ENCODE results near the gene TEPSIN. TPM values are rescaled to one million over a fixed set of nuclear protein-coding genes. Genes with fewer than 3 reads are reported as not detected.

The TEPSIN gene
- total and polyA plus RNA-seq, 2 of the 13 experiments (the other 11 are each of a cell fraction or from before 2014, with no cell fraction given): 16.1 to 18.8 TPM

GRCh38 chr17:81274471-81274855 lies 35.6 kb upstream of the TEPSIN start:
- TF ChIP-seq ZNF44 (CRISPR knock-in tag; IDR thresholded peaks at IDR 0.05) (no peak), HMGA1 (CRISPR knock-in tag; conservative IDR thresholded peaks at IDR 0.05) (no peak), FOXP4 (CRISPR knock-in tag; IDR thresholded peaks at IDR 0.05) (no peak), ATRX (CRISPR knock-in tag; IDR thresholded peaks at IDR 0.05; ENCODE audit: borderline replicate concordance) (no peak), EZH2 (conservative IDR thresholded peaks at IDR 0.05; ENCODE audit: low read depth, low read length) (no peak), ZNF337 (CRISPR knock-in tag; IDR thresholded peaks at IDR 0.05; ENCODE audit: borderline replicate concordance, low read depth) (no peak), ZNF577 (CRISPR knock-in tag; IDR thresholded peaks at IDR 0.05; ENCODE audit: borderline replicate concordance, low read depth) (no peak), NCOA5 (CRISPR knock-in tag; IDR thresholded peaks at IDR 0.05) (no peak), ZNF556 (CRISPR knock-in tag; IDR thresholded peaks at IDR 0.05; ENCODE audit: borderline replicate concordance) (no peak), ZMYM3 (CRISPR knock-in tag; IDR thresholded peaks at IDR 0.05) (no peak), ZNF746 (CRISPR knock-in tag; IDR thresholded peaks at IDR 0.05) (no peak), HDAC2 (CRISPR knock-in tag; IDR thresholded peaks at IDR 0.05) (no peak), BCL3 (CRISPR knock-in tag; IDR thresholded peaks at IDR 0.05) (no peak), KLF16 (CRISPR knock-in tag; IDR thresholded peaks at IDR 0.05) (no peak)
- no peak overlapping the region for H2AFZ ChIP-seq (ENCODE audit: low read length)
- WGBS (ENCODE audit: low lambda C conversion rate): 97% methylated on average over 14 of the region's 14 CpGs
- no peaks in the 10 kb centered on the region for H3K4me1 ChIP-seq (ENCODE audit: insufficient read depth, low read length)
- no peak overlapping the region for H3K27ac ChIP-seq (ENCODE audit: extremely low read length, insufficient read depth, low read length)
- no peaks in the 10 kb centered on the region for H4K20me1 ChIP-seq (ENCODE audit: insufficient read depth, low read length)
- ChIA-PET POLR2A (no interaction called here), CTCF (ENCODE audit: low intra/inter-chr PET ratio, low total read pairs) (no interaction called here)
- no peak overlapping the region for H3K4me3 ChIP-seq (replicated peaks in 1 of 3; ENCODE audit: insufficient read depth in 1 of 3, low read depth in 2 of 3, low read length in 3 of 3)
- in situ Hi-C loops (cut with HindIII; ENCODE audit: extremely low pct_ligation_motif_present, low pct_unique_long_range_greater_than_20kb) (no loop called here), intact Hi-C loops (cut with micrococcal nuclease; ENCODE audit: unreplicated experiment) (no loop called here)
- FAIRE-seq (no peak), DNase-seq (ENCODE audit: low spot score) (no peak), ATAC-seq (no peak)
- H3K79me2 ChIP-seq (ENCODE audit: insufficient read depth, low read length): no peaks in the 10 kb centered on the region
- H3K27me3 ChIP-seq (ENCODE audit: control insufficient read depth in 1 of 2, insufficient read depth in 2 of 2, low read length in 2 of 2): no peaks in the 10 kb centered on the region
- H3K9ac ChIP-seq (ENCODE audit: insufficient read depth, low read depth, low read length): no peak overlapping the region
- BruUV-seq (replicated peaks): no TSS peak
- H3K4me2 ChIP-seq (ENCODE audit: low read depth, low read length): no peak overlapping the region
- peaks cover 45 to 64% of the 10 kb centered on the region in 2 experiments; a peak in 4 of 5 replicates for H3K36me3 ChIP-seq (replicated peaks in 1 of 2; ENCODE audit: control insufficient read depth in 1 of 2, insufficient read depth in 2 of 2, low read length in 2 of 2)
- H3K9me3 ChIP-seq (ENCODE audit: low read length): no peaks in the 10 kb centered on the region
